Neural progenitor cell (in vitro differentiated cells): ENCODE measurements around the gene RNF150. TPM values are rescaled to one million over a fixed set of nuclear protein-coding genes. Genes with fewer than 3 reads are reported as not detected.

Source experiments
- DNase-seq: peaks from one replicate; pipeline ENCODE4 v3.0.0-alpha.2; 2016; ENCODE audit warnings: low spot score
- H2AFZ ChIP-seq: fragments of 200-600 bp; sonication (generic); replicated peaks from 2 replicates; pipeline ENCODE4 v1.6.1; 2016; ENCODE audit warnings: antibody characterized with exemption
- H3F3A ChIP-seq: fragments of 200-600 bp; sonication (generic); 2 replicates; pipeline ENCODE4 v1.6.1; 2016; ENCODE audit warnings: antibody characterized with exemption, low read depth
- H3K27ac ChIP-seq: fragments of 200-600 bp; sonication (generic); 2 replicates; pipeline ENCODE4 v1.5.1; 2016; ENCODE audit warnings: mild to moderate bottlenecking
- H3K27me3 ChIP-seq: fragments of 200-600 bp; sonication (generic); 2 replicates; pipeline ENCODE4 v1.6.1; 2016; ENCODE audit warnings: mild to moderate bottlenecking, moderate library complexity
- H3K36me3 ChIP-seq: fragments of 200-600 bp; sonication (generic); 2 replicates; pipeline ENCODE4 v1.5.1; 2016
- H3K4me1 ChIP-seq: fragments of 200-600 bp; sonication (generic); 2 replicates; pipeline ENCODE4 v1.6.1; 2016; ENCODE audit warnings: mixed run types
- H3K4me2 ChIP-seq: fragments of 200-600 bp; sonication (generic); 2 replicates; pipeline ENCODE4 v1.6.1; 2016
- H3K4me3 ChIP-seq: fragments of 200-600 bp; sonication (generic); 2 replicates; pipeline ENCODE4 v1.5.1; 2016
- H3K79me2 ChIP-seq: fragments of 200-600 bp; sonication (generic); 2 replicates; pipeline ENCODE4 v1.6.1; 2016; ENCODE audit warnings: low read depth
- H3K9ac ChIP-seq: fragments of 200-600 bp; sonication (generic); 2 replicates; pipeline ENCODE4 v1.6.1; 2016
- H3K9me3 ChIP-seq: fragments of 200-600 bp; sonication (generic); 2 replicates; pipeline ENCODE4 v1.5.1; 2016; ENCODE audit warnings: low read depth
- H4K20me1 ChIP-seq: fragments of 200-600 bp; sonication (generic); 2 replicates; pipeline ENCODE4 v1.6.1; 2016; ENCODE audit warnings: low read depth
- H3K27ac Mint-ChIP-seq: 3 replicates; pipeline ENCODE4 v1.8.0; 2021; ENCODE audit warnings: mixed read lengths
- H3K27me3 Mint-ChIP-seq: 2 replicates; pipeline ENCODE4 v1.8.0; 2022; ENCODE audit warnings: low read depth, mild to moderate bottlenecking, inconsistent platforms, moderate library complexity, mixed read lengths; ENCODE audit not compliant: insufficient read depth
- H3K36me3 Mint-ChIP-seq: 3 replicates; pipeline ENCODE4 v1.8.0; 2021; ENCODE audit warnings: mixed read lengths
- H3K4me1 Mint-ChIP-seq: 3 replicates; pipeline ENCODE4 v1.8.0; 2021; ENCODE audit warnings: mixed read lengths
- H3K4me3 Mint-ChIP-seq: 3 replicates; pipeline ENCODE4 v1.8.0; 2021; ENCODE audit warnings: mild to moderate bottlenecking, moderate library complexity, mixed read lengths
- H3K9me3 Mint-ChIP-seq: 3 replicates; pipeline ENCODE4 v1.8.0; 2020; ENCODE audit warnings: mixed read lengths
- CTCF ChIP-seq: fragments of 200-600 bp; sonication (generic); IDR thresholded peaks from 2 replicates; pipeline ENCODE4 v1.5.1; 2017; ENCODE audit warnings: antibody characterized with exemption, mild to moderate bottlenecking
- EZH2 ChIP-seq: fragments of 200-600 bp; sonication (generic); IDR thresholded peaks from 2 replicates; pipeline ENCODE4 v1.6.1; 2017; ENCODE audit warnings: antibody characterized with exemption, mild to moderate bottlenecking, moderate library complexity
- EZH2phosphoT487 ChIP-seq: fragments of 200-600 bp; sonication (generic); IDR thresholded peaks from 2 replicates; pipeline ENCODE4 v1.6.1; 2017; ENCODE audit warnings: antibody characterized with exemption
- total RNA-seq: library from RNA; depleted of rRNA; stranded (reverse); fragments of >200 nt; gene quantifications from 2 replicates; pipeline ENCODE4 v1.2.3, GENCODE V29; 2015; ENCODE audit warnings: low replicate concordance

The RNF150 gene
- total RNA-seq, 1 donor from 2014 or later: 1.4 TPM

- no peaks in the 10 kb centered on the region for H3K36me3 Mint-ChIP-seq
- no peak overlapping the region for H3K27ac ChIP-seq
- H3K4me2 ChIP-seq: no peak overlapping the region
Measured at GRCh38 chr4:140943486-140944198, 189.6 kb downstream of the RNF150 start.

GRCh38 chr4:140940589-140940988 lies 192.7 kb downstream of the RNF150 start:
- Histone ChIP-seq H3K4me1 (peaks cover 8% of the 10 kb centered on the region), H3K36me3 (no peaks in the 10 kb centered on the region), H3K4me3 (no peak overlapping the region), H3K9me3 (no peaks in the 10 kb centered on the region), H3K4me2 (no peak overlapping the region), H4K20me1 (no peaks in the 10 kb centered on the region), H3F3A (no peaks in the 10 kb centered on the region), H3K27ac (no peak overlapping the region), H3K27me3 (no peaks in the 10 kb centered on the region), H3K79me2 (no peaks in the 10 kb centered on the region), H2AFZ (no peak overlapping the region), H3K9ac (no peak overlapping the region)
- Mint-ChIP-seq H3K27ac (no peak overlapping the region), H3K4me3 (no peak overlapping the region), H3K36me3 (no peaks in the 10 kb centered on the region), H3K27me3 (no peaks in the 10 kb centered on the region), H3K9me3 (no peaks in the 10 kb centered on the region), H3K4me1 (peaks cover 4% of the 10 kb centered on the region)
- no peak for TF ChIP-seq CTCF
- no peak for TF ChIP-seq EZH2
- DNase-seq: no peak

More at GRCh38 chr4:140943486-140944198, 189.6 kb downstream of the RNF150 start:
- no peak overlapping the region for H3K4me3 Mint-ChIP-seq
- no peak overlapping the region for H3K27ac Mint-ChIP-seq
- peaks cover 3% of the 10 kb centered on the region for H3K27me3 Mint-ChIP-seq
- Histone ChIP-seq H3F3A (no peaks in the 10 kb centered on the region), H3K79me2 (no peaks in the 10 kb centered on the region), H3K4me1 (peaks cover 8% of the 10 kb centered on the region), H3K9me3 (no peaks in the 10 kb centered on the region), H3K36me3 (no peaks in the 10 kb centered on the region), H3K4me3 (no peak overlapping the region), H3K27me3 (no peaks in the 10 kb centered on the region), H4K20me1 (no peaks in the 10 kb centered on the region), H3K9ac (no peak overlapping the region), H2AFZ (no peak overlapping the region)
- no peak for TF ChIP-seq CTCF
- TF ChIP-seq EZH2: no peak
- no peak for TF ChIP-seq EZH2phosphoT487
- H3K4me1 Mint-ChIP-seq: peaks cover 4% of the 10 kb centered on the region
- no peak for DNase-seq
- no peaks in the 10 kb centered on the region for H3K9me3 Mint-ChIP-seq

GRCh38 chr4:140937866-140938265 lies 195.4 kb downstream of the RNF150 start:
- H3K4me2 ChIP-seq: no peak overlapping the region
- H3K36me3 Mint-ChIP-seq: no peaks in the 10 kb centered on the region
- H3K4me3 ChIP-seq: no peak overlapping the region
- peaks cover 8% of the 10 kb centered on the region for H3K4me1 ChIP-seq
- H3K9me3 Mint-ChIP-seq: no peaks in the 10 kb centered on the region
- no peak overlapping the region for H3K27ac ChIP-seq
- no peaks in the 10 kb centered on the region for H3K79me2 ChIP-seq
- H3F3A ChIP-seq: no peaks in the 10 kb centered on the region
- DNase-seq: no peak
- no peak overlapping the region for H3K27ac Mint-ChIP-seq
- no peaks in the 10 kb centered on the region for H3K36me3 ChIP-seq
- no peak overlapping the region for H3K4me3 Mint-ChIP-seq
- no peaks in the 10 kb centered on the region for H3K27me3 Mint-ChIP-seq
- TF ChIP-seq EZH2 (no peak), EZH2phosphoT487 (no peak), CTCF (no peak)
- H3K9ac ChIP-seq: no peak overlapping the region
- no peaks in the 10 kb centered on the region for H3K9me3 ChIP-seq
- no peaks in the 10 kb centered on the region for H3K27me3 ChIP-seq
- H3K4me1 Mint-ChIP-seq: peaks cover under 1% of the 10 kb centered on the region
- no peaks in the 10 kb centered on the region for H4K20me1 ChIP-seq
- no peak overlapping the region for H2AFZ ChIP-seq
